Natural killer cell (primary cell): ENCODE measurements around the gene FAM227B. TPM values are rescaled to one million over a fixed set of nuclear protein-coding genes. Genes with fewer than 3 reads are reported as not detected.

Experiments
- ATAC-seq, 3 donors: fragments of 150-1000 bp in 2 of 3; fragments of 200-7000 bp in 1 of 3; cut with Tn5 transposase; 1 replicate in 1 of 3; 2 replicates in 2 of 3; pipeline ENCODE4 v1.10.0; 2021; ENCODE audit warnings: mild to moderate bottlenecking in 2 of 3, moderate library complexity in 2 of 3
- DNase-seq, 2 donors: peaks; one replicate each; pipeline versions ENCODE4 v3.0.0 to v3.0.0-alpha.2; 2013 to 2021; ENCODE audit warnings: mixed read lengths in 1 of 2
- H3K27ac ChIP-seq: one replicate; pipeline ENCODE4 v1.5.1; 2013; ENCODE audit warnings: mild to moderate bottlenecking, low read length
- H3K27me3 ChIP-seq: one replicate; pipeline ENCODE4 v1.6.1; 2013; ENCODE audit warnings: low read length; ENCODE audit not compliant: control insufficient read depth, insufficient read depth
- H3K36me3 ChIP-seq: one replicate; pipeline ENCODE4 v1.6.1; 2013; ENCODE audit warnings: low read length; ENCODE audit not compliant: control insufficient read depth, insufficient read depth
- H3K4me1 ChIP-seq: one replicate; pipeline ENCODE4 v1.6.1; 2013; ENCODE audit warnings: low read length; ENCODE audit not compliant: control insufficient read depth, insufficient read depth
- H3K4me3 ChIP-seq: one replicate; pipeline ENCODE4 v1.5.1; 2013; ENCODE audit warnings: low read length
- H3K9me3 ChIP-seq: one replicate; pipeline ENCODE4 v1.6.1; 2013; ENCODE audit warnings: low read length; ENCODE audit not compliant: control insufficient read depth, insufficient read depth
- H3K27ac Mint-ChIP-seq, 2 donors: one replicate each; pipeline ENCODE4 v1.8.0; 2022; ENCODE audit warnings: mild to moderate bottlenecking in 2 of 2, mixed read lengths in 2 of 2, moderate library complexity in 1 of 2
- H3K27me3 Mint-ChIP-seq, 2 donors: one replicate each; pipeline ENCODE4 v1.8.0; 2022; ENCODE audit warnings: low read depth in 2 of 2, mixed read lengths in 2 of 2
- H3K36me3 Mint-ChIP-seq: one replicate; pipeline ENCODE4 v1.8.0; 2022; ENCODE audit warnings: mixed read lengths
- H3K4me1 Mint-ChIP-seq, 2 donors: one replicate each; pipeline ENCODE4 v1.8.0; 2022; ENCODE audit warnings: mixed read lengths in 2 of 2
- H3K4me3 Mint-ChIP-seq: one replicate; pipeline ENCODE4 v1.8.0; 2022; ENCODE audit warnings: mild to moderate bottlenecking, moderate library complexity, mixed read lengths
- H3K9me3 Mint-ChIP-seq, 2 donors: one replicate each; pipeline ENCODE4 v1.8.0; 2022; ENCODE audit warnings: mixed read lengths in 2 of 2
- WGBS: methylation state at CpG from one replicate; pipeline ENCODE4 v1.1.7; 2013; ENCODE audit warnings: missing lambda C conversion rate; ENCODE audit not compliant: insufficient coverage; 5-methylcytosine and 5-hydroxymethylcytosine counted together
- intact Hi-C: fragments of 100-400 bp; cut with micrococcal nuclease; formaldehyde crosslinking; loops from one replicate; pipeline ENCODE4 v1.14.2; 2022
- total RNA-seq, 4 donors: library from RNA; stranded (reverse); fragments of 120-200 nt in 1 of 4; gene quantifications; one replicate each; pipeline versions ENCODE4 v1.2.3 to v1.2.4, GENCODE V29; 2013 to 2022
- TF ChIP-seq, protein P1 (sequence below): fragments of 200-600 bp; IDR thresholded peaks from one replicate; pipeline ENCODE4 v1.8.0; 2022; ENCODE audit warnings: antibody characterized with exemption

The FAM227B gene
- total RNA-seq, 3 donors from 2014 or later (not counting 1 experiment from before 2014, with no cell fraction given): 3.8 to 5.0 (median 4.9) TPM

DNA sequence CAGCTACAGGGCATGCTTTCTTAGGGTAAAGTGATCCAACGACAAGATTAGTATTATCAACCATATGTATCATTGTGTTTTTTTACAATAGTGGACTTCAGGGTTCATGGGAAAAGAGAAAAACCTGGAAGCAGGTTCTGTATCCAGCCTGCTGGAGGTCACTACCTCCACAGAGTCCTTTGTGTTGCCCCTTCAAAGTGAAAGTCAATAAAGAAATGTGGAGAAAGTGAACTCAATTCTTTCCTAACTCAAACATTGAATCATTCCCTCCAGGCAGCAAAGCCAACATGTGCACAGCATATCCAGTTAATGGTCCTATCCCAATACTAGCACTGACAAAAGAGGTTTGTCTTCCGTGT is 152.2 kb downstream of the FAM227B start:
- DNase-seq (no peak), ATAC-seq (no peak)
- Mint-ChIP-seq H3K9me3 (no peaks in the 10 kb centered on the region), H3K36me3 (no peaks in the 10 kb centered on the region), H3K27me3 (peaks cover 0 to 5% of the 10 kb centered on the region in 2 donors), H3K4me1 (peaks cover 4 to 6% of the 10 kb centered on the region in 2 donors), H3K27ac (no peak overlapping the region), H3K4me3 (no peak overlapping the region)
- H3K9me3 ChIP-seq: no peaks in the 10 kb centered on the region
- 100% methylated on average over 1 of the region's 2 CpGs for WGBS
- no peaks in the 10 kb centered on the region for H3K36me3 ChIP-seq
- intact Hi-C loops: no loop called here
- no peaks in the 10 kb centered on the region for H3K4me1 ChIP-seq
- no peak overlapping the region for H3K27ac ChIP-seq
- TF ChIP-seq, protein P1, sequence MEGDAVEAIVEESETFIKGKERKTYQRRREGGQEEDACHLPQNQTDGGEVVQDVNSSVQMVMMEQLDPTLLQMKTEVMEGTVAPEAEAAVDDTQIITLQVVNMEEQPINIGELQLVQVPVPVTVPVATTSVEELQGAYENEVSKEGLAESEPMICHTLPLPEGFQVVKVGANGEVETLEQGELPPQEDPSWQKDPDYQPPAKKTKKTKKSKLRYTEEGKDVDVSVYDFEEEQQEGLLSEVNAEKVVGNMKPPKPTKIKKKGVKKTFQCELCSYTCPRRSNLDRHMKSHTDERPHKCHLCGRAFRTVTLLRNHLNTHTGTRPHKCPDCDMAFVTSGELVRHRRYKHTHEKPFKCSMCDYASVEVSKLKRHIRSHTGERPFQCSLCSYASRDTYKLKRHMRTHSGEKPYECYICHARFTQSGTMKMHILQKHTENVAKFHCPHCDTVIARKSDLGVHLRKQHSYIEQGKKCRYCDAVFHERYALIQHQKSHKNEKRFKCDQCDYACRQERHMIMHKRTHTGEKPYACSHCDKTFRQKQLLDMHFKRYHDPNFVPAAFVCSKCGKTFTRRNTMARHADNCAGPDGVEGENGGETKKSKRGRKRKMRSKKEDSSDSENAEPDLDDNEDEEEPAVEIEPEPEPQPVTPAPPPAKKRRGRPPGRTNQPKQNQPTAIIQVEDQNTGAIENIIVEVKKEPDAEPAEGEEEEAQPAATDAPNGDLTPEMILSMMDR: no peak
- no peak overlapping the region for H3K4me3 ChIP-seq
- H3K27me3 ChIP-seq: no peaks in the 10 kb centered on the region

DNA sequence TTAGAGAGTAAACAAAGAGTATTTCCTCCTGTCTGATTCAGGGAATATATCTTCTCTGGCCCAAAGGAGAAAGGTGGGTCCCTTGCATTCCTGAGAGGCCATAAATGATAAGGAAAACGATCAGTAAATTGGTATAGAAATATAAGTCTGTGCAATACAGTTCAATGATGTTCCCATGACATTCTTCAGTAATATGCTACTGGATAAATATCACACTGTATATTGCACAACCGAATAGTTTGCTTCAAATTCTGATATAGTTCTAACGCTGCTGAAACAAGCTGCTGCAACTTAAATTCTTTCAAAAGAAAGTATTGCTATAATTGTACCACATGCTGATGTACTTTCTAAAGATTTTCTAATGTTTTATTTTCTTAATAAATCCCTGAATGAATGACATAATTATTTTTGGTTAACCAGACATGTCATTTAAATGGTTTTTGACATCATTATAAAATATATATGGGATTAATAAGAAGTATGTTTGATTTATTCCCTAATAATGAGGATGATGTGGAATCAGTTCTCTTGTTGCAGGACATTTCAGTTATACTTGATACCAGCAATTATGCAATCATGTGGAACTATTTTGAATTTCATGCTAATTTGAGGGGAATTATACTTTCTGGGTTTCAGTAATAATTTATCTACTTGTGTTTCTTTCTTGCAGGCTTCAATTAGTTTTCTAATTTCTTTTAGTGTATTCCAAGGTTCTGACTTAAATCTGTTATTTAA is 152.7 kb downstream of the FAM227B start:
- no peaks in the 10 kb centered on the region for H3K27me3 ChIP-seq
- Mint-ChIP-seq H3K27me3 (peaks cover 0 to 5% of the 10 kb centered on the region in 2 donors), H3K27ac (no peak overlapping the region), H3K36me3 (no peaks in the 10 kb centered on the region), H3K4me3 (no peak overlapping the region), H3K9me3 (no peaks in the 10 kb centered on the region), H3K4me1 (peaks cover 4 to 6% of the 10 kb centered on the region in 2 donors)
- ATAC-seq (no peak), DNase-seq (no peak)
- H3K27ac ChIP-seq: no peak overlapping the region
- TF ChIP-seq, protein P1: no peak
- H3K4me1 ChIP-seq: no peaks in the 10 kb centered on the region
- 92% methylated on average over 3 of the region's 3 CpGs for WGBS
- no peaks in the 10 kb centered on the region for H3K36me3 ChIP-seq
- no peaks in the 10 kb centered on the region for H3K9me3 ChIP-seq
- intact Hi-C loops: no loop called here
- H3K4me3 ChIP-seq: no peak overlapping the region

DNA sequence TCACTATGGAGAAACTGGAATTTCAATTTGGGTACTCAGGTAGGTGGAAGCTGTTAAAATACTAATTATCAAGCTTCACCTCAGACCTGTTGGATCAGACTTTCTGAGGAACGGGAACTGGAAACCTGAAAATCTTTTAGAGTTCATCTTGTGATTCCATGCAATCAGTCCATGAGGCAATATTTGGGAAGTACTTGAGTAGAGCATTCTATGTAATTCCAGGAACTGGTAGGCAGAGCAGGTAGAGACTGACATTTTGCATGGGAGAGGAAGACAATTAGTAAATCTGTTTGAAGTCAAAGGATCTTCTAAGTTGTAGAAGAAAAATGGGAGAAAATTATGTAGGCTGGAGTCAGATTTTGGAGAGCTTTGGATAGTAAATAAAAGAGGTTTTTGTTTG is 154.5 kb downstream of the FAM227B start:
- ATAC-seq: no peak
- intact Hi-C loops: no loop called here

More for the DNA sequence above, 154.5 kb downstream of the FAM227B start:
- no peak overlapping the region for H3K27ac ChIP-seq
- H3K27ac Mint-ChIP-seq: no peak overlapping the region
- no peak for DNase-seq
- no peak overlapping the region for H3K4me3 ChIP-seq
- TF ChIP-seq, protein P1: no peak
- no peaks in the 10 kb centered on the region for H3K36me3 ChIP-seq
- H3K4me3 Mint-ChIP-seq: no peak overlapping the region
- no peaks in the 10 kb centered on the region for H3K9me3 ChIP-seq
- no peaks in the 10 kb centered on the region for H3K9me3 Mint-ChIP-seq
- 100% methylated on average over 1 of the region's 1 CpG for WGBS
- H3K27me3 ChIP-seq: no peaks in the 10 kb centered on the region
- no peaks in the 10 kb centered on the region for H3K4me1 ChIP-seq
- H3K36me3 Mint-ChIP-seq: no peaks in the 10 kb centered on the region
- peaks cover under 1 to 4% of the 10 kb centered on the region in 2 donors for H3K27me3 Mint-ChIP-seq
- no peaks in the 10 kb centered on the region for H3K4me1 Mint-ChIP-seq
